HEK293 (cell line): Measurements from ENCODE around the gene GALNT8.
A peak's percentile ranks its signal among the peaks of the same experiment; 100 is the strongest.
"Not testable (repeated sequence)": the region's sequence is repeated elsewhere in the genome, so short reads cannot be mapped to it uniquely, and the experiment has no call there.

Experiments used
- CTCF ChIA-PET: fragments of 350-600 bp; formaldehyde crosslinking; extraction: SDS; loops from one replicate; lab custom pipeline; 2021; ENCODE audit warnings: antibody characterized with exemption; lab: Yijun Ruan, JAX
- POLR2A ChIA-PET: fragments of 300-600 bp; formaldehyde crosslinking; extraction: SDS; loops from one replicate; lab custom pipeline; 2020; ENCODE audit warnings: antibody characterized with exemption, inconsistent platforms; lab: Yijun Ruan, JAX
- H3K27ac ChIP-seq: fragments of 200-500 bp; sonication (Bioruptor generic); 2 replicates; pipeline ENCODE4 v1.5.1; 2014; ENCODE audit warnings: low read depth, low read length, control low read depth, inconsistent platforms; ENCODE audit errors: extremely low read depth
- H3K36me3 ChIP-seq, 2 experiments: fragments of 200-500 bp in 1 of 2; sonication (Bioruptor generic) in 1 of 2; 1 replicate in 1 of 2; 2 replicates in 1 of 2; pipeline ENCODE4 v1.5.1; 2014 to 2017; ENCODE audit warnings: inconsistent platforms in 2 of 2, low read length in 2 of 2; ENCODE audit not compliant: control insufficient read depth in 2 of 2, insufficient read depth in 1 of 2
- H3K4me1 ChIP-seq: fragments of 200-500 bp; sonication (Bioruptor generic); 2 replicates; pipeline ENCODE4 v1.5.1; 2014; ENCODE audit warnings: mild to moderate bottlenecking, low read length, inconsistent platforms; ENCODE audit not compliant: control insufficient read depth, insufficient read depth
- H3K4me3 ChIP-seq: 2 replicates; pipeline ENCODE4 v1.5.1; 2011; ENCODE audit warnings: low read depth, mild to moderate bottlenecking, control low read depth, low read length, moderate library complexity
- H3K9me3 ChIP-seq: fragments of 200-500 bp; sonication (Bioruptor generic); 2 replicates; pipeline ENCODE4 v1.5.1; 2014; ENCODE audit warnings: low read depth, low read length, inconsistent platforms; ENCODE audit not compliant: control insufficient read depth, insufficient read depth
- KLF16 ChIP-seq: fragments of 450-650 bp; formaldehyde crosslinking; IDR thresholded peaks from 2 replicates; pipeline ENCODE4 v1.5.1; 2017; ENCODE audit warnings: missing biosample characterization, missing genetic modification characterization
- SCRT2 ChIP-seq: fragments of 450-650 bp; formaldehyde crosslinking; IDR thresholded peaks from 2 replicates; pipeline ENCODE4 v1.5.1; 2016; ENCODE audit warnings: missing biosample characterization, missing genetic modification characterization
- ZNF335 ChIP-seq: fragments of 450-650 bp; formaldehyde crosslinking; conservative IDR thresholded peaks from 2 replicates; pipeline ENCODE4 v1.5.1; 2016; ENCODE audit warnings: missing biosample characterization, missing genetic modification characterization
- ZNF394 ChIP-seq: fragments of 450-650 bp; formaldehyde crosslinking; IDR thresholded peaks from 2 replicates; pipeline ENCODE4 v1.5.1; 2016; ENCODE audit warnings: missing biosample characterization, missing genetic modification characterization, mild to moderate bottlenecking, moderate library complexity, borderline replicate concordance
- ZNF423 ChIP-seq: fragments of 450-650 bp; formaldehyde crosslinking; IDR thresholded peaks from 2 replicates; pipeline ENCODE4 v1.5.1; 2016; ENCODE audit warnings: missing biosample characterization, missing genetic modification characterization
- ZNF473 ChIP-seq: fragments of 450-650 bp; formaldehyde crosslinking; IDR thresholded peaks from 2 replicates; pipeline ENCODE4 v1.5.1; 2017; ENCODE audit warnings: missing biosample characterization, missing genetic modification characterization
- ZNF549 ChIP-seq: fragments of 450-650 bp; IDR thresholded peaks from 2 replicates; pipeline ENCODE4 v1.5.1; 2018; ENCODE audit warnings: missing biosample characterization, missing genetic modification characterization, mild to moderate bottlenecking, inconsistent platforms, moderate library complexity
- ZNF555 ChIP-seq: fragments of 450-650 bp; formaldehyde crosslinking; conservative IDR thresholded peaks from 2 replicates; pipeline ENCODE4 v1.5.1; 2017; ENCODE audit warnings: missing biosample characterization, mild to moderate bottlenecking, missing genetic modification characterization, inconsistent platforms
- ZNF610 ChIP-seq: fragments of 450-650 bp; formaldehyde crosslinking; IDR thresholded peaks from 2 replicates; pipeline ENCODE4 v1.5.1; 2016; ENCODE audit warnings: missing biosample characterization, missing genetic modification characterization, borderline replicate concordance
- ZNF621 ChIP-seq: fragments of 450-650 bp; formaldehyde crosslinking; IDR thresholded peaks from 2 replicates; pipeline ENCODE4 v1.5.1; 2017; ENCODE audit warnings: missing biosample characterization, missing genetic modification characterization
- ZNF747 ChIP-seq: fragments of 450-650 bp; formaldehyde crosslinking; IDR thresholded peaks from 2 replicates; pipeline ENCODE4 v1.5.1; 2016; ENCODE audit warnings: missing biosample characterization, missing genetic modification characterization
- TF ChIP-seq, protein P1 (sequence below): fragments of 450-650 bp; formaldehyde crosslinking; IDR thresholded peaks from 2 replicates; pipeline ENCODE4 v1.5.1; 2016; ENCODE audit warnings: missing biosample characterization, missing genetic modification characterization
- TF ChIP-seq, protein P2 (sequence below): fragments of 450-650 bp; formaldehyde crosslinking; IDR thresholded peaks from 2 replicates; pipeline ENCODE4 v1.5.1; 2017; ENCODE audit warnings: missing biosample characterization, mild to moderate bottlenecking, missing genetic modification characterization, moderate library complexity
- TF ChIP-seq, protein P3 (sequence below): fragments of 450-650 bp; formaldehyde crosslinking; IDR thresholded peaks from 2 replicates; pipeline ENCODE4 v1.5.1; 2016; ENCODE audit warnings: missing biosample characterization, missing genetic modification characterization
- TF ChIP-seq, protein P4 (sequence below): fragments of 450-650 bp; formaldehyde crosslinking; IDR thresholded peaks from 2 replicates; pipeline ENCODE4 v1.5.1; 2016; ENCODE audit warnings: missing biosample characterization, missing genetic modification characterization

GALNT8 gene

DNA sequence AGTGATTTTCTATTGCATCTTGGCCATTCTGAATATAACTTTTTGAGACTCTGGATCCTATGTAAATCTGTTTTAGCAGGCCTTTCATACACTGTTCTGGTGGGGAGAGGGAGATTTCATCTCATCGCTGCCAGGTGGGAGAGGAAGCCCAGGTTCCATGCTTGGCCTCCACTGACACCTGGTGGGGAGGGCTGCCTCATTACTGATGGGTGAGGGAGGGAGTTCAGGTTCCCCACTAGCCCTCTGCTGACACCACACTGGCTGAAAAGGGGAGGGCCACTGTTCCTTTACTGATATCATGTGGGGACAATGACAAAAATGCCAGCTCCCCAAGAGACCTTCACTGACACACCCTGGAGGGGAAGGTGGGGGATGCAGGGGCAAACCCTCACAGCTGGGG, 2.4 kb upstream of the GALNT8 start:
- POLR2A ChIA-PET, result no interaction called here
- Histone ChIP-seq H3K4me1 (no peaks in the 10 kb centered on the region), H3K4me3 (no peak overlapping the region), H3K9me3 (no peaks in the 10 kb centered on the region), H3K36me3 (no peaks in the 10 kb centered on the region), H3K27ac (no peak overlapping the region)
- CTCF ChIA-PET, result interaction anchor here (0.6 kb wide), 1 partner anchor 1265 kb away, joined by 3 read pairs; no protein-coding TSS in a partner anchor
- no peak for TF ChIP-seq ZNF747
- TF ChIP-seq, protein P1, sequence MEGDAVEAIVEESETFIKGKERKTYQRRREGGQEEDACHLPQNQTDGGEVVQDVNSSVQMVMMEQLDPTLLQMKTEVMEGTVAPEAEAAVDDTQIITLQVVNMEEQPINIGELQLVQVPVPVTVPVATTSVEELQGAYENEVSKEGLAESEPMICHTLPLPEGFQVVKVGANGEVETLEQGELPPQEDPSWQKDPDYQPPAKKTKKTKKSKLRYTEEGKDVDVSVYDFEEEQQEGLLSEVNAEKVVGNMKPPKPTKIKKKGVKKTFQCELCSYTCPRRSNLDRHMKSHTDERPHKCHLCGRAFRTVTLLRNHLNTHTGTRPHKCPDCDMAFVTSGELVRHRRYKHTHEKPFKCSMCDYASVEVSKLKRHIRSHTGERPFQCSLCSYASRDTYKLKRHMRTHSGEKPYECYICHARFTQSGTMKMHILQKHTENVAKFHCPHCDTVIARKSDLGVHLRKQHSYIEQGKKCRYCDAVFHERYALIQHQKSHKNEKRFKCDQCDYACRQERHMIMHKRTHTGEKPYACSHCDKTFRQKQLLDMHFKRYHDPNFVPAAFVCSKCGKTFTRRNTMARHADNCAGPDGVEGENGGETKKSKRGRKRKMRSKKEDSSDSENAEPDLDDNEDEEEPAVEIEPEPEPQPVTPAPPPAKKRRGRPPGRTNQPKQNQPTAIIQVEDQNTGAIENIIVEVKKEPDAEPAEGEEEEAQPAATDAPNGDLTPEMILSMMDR (tag by site-specific recombination), result 0 out of 2 replicates have a peak, but pooled peaks have one; percentile 17

DNA sequence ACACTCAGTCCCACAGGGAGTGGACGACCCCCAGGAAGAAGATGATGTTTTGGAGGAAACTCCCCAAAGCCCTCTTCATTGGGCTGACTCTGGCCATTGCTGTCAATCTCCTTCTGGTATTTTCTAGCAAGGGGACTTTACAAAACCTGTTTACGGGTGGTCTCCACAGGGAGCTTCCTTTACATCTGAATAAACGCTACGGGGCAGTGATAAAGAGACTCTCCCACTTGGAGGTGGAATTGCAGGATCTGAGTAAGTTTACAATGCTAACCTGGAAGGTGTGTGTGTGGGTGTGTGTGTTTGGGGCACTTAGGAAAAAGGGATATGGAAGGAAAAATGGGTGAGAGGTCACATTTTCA, 416 bp downstream of the GALNT8 start:
- ChIA-PET CTCF (no interaction called here), POLR2A (no interaction called here)
- Histone ChIP-seq H3K4me3 (no peak overlapping the region), H3K9me3 (no peaks in the 10 kb centered on the region), H3K4me1 (no peaks in the 10 kb centered on the region), H3K27ac (no peak overlapping the region), H3K36me3 (no peaks in the 10 kb centered on the region)
- TF ChIP-seq ZNF549 (tag by site-specific recombination) (no peak), ZNF555 (no peak), ZNF394 (tag by site-specific recombination) (no peak), ZNF610 (no peak), ZNF335 (tag by site-specific recombination) (no peak), KLF16 (tag by site-specific recombination) (no peak), ZNF621 (tag by site-specific recombination) (no peak), SCRT2 (tag by site-specific recombination) (no peak), ZNF473 (no peak), ZNF423 (no peak)
- TF ChIP-seq, protein P2, sequence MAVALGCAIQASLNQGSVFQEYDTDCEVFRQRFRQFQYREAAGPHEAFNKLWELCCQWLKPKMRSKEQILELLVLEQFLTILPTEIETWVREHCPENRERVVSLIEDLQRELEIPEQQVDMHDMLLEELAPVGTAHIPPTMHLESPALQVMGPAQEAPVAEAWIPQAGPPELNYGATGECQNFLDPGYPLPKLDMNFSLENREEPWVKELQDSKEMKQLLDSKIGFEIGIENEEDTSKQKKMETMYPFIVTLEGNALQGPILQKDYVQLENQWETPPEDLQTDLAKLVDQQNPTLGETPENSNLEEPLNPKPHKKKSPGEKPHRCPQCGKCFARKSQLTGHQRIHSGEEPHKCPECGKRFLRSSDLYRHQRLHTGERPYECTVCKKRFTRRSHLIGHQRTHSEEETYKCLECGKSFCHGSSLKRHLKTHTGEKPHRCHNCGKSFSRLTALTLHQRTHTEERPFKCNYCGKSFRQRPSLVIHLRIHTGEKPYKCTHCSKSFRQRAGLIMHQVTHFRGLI (tag by site-specific recombination), result no peak
- TF ChIP-seq, protein P3, sequence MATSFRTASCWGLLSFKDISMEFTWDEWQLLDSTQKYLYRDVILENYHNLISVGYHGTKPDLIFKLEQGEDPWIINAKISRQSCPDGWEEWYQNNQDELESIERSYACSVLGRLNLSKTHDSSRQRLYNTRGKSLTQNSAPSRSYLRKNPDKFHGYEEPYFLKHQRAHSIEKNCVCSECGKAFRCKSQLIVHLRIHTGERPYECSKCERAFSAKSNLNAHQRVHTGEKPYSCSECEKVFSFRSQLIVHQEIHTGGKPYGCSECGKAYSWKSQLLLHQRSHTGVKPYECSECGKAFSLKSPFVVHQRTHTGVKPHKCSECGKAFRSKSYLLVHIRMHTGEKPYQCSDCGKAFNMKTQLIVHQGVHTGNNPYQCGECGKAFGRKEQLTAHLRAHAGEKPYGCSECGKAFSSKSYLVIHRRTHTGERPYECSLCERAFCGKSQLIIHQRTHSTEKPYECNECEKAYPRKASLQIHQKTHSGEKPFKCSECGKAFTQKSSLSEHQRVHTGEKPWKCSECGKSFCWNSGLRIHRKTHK (tag by site-specific recombination), result no peak

DNA sequence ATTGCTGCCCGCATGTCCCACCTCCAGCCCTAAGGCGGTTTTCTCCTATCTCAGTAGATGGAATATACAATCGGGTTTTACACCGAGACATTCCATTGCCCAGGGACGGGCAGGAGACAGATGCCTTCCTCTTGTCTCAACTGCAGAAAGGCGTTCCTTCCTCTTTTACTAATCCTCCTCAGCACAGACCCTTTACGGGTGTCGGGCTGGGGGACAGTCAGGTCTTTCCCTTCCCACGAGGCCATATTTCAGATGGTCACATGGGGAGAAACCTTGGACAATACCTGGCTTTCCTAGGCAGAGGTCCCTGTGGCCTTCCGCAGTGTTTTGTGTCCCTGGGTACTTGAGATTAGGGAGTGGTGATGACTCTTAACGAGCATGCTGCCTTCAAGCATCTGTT, 1.4 kb downstream of the GALNT8 start:
- H3K4me3 ChIP-seq, H3K36me3 ChIP-seq, H3K27ac ChIP-seq, POLR2A ChIA-PET, H3K4me1 ChIP-seq, H3K9me3 ChIP-seq, CTCF ChIA-PET: not testable (repeated sequence)

DNA sequence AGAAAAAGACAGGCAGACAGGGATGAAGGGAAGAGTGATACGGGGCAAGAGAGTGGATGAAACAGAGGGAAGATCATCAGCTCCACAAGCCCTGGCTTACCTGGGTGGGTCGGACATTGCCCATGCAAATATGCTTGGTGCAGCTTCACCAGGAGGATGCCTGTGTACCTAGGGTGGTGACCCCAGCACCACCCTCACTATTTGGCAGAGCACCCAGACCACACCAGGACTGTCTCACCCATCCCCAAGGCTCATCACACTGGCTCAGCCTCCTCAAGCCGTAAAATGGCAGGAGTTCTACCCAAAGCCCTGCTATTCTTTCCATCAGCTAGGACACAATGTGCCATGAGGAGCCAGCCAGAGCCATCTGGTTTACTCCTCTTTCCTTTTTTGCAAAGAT, 3.0 kb downstream of the GALNT8 start:
- ChIA-PET CTCF (no interaction called here), POLR2A (no interaction called here)
- Histone ChIP-seq H3K36me3 (no peaks in the 10 kb centered on the region), H3K9me3 (no peaks in the 10 kb centered on the region), H3K4me3 (no peak overlapping the region), H3K27ac (no peak overlapping the region), H3K4me1 (no peaks in the 10 kb centered on the region)
- TF ChIP-seq, protein P4, sequence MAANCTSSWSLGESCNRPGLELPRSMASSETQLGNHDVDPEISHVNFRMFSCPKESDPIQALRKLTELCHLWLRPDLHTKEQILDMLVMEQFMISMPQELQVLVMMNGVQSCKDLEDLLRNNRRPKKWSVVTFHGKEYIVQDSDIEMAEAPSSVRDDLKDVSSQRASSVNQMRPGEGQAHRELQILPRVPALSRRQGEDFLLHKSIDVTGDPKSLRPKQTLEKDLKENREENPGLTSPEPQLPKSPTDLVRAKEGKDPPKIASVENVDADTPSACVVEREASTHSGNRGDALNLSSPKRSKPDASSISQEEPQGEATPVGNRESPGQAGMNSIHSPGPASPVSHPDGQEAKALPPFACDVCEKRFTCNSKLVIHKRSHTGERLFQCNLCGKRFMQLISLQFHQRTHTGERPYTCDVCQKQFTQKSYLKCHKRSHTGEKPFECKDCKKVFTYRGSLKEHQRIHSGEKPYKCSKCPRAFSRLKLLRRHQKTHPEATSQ, result no peak
